GM12892 (cell line): ENCODE measurements around the gene TNS4.

ENCODE experiments used
- POLR2A ChIP-seq: IDR thresholded peaks from 2 replicates; pipeline ENCODE4 v1.6.1; 2011; ENCODE audit warnings: low read depth, low read length, control low read depth
- POLR2AphosphoS5 ChIP-seq: IDR thresholded peaks from 2 replicates; pipeline ENCODE4 v1.6.1; 2011; ENCODE audit warnings: low read depth, low read length, control low read depth
- TAF1 ChIP-seq: IDR thresholded peaks from 2 replicates; pipeline ENCODE4 v1.6.1; 2011; ENCODE audit warnings: low read depth, mild to moderate bottlenecking, control low read depth, low read length, borderline replicate concordance

DNA sequence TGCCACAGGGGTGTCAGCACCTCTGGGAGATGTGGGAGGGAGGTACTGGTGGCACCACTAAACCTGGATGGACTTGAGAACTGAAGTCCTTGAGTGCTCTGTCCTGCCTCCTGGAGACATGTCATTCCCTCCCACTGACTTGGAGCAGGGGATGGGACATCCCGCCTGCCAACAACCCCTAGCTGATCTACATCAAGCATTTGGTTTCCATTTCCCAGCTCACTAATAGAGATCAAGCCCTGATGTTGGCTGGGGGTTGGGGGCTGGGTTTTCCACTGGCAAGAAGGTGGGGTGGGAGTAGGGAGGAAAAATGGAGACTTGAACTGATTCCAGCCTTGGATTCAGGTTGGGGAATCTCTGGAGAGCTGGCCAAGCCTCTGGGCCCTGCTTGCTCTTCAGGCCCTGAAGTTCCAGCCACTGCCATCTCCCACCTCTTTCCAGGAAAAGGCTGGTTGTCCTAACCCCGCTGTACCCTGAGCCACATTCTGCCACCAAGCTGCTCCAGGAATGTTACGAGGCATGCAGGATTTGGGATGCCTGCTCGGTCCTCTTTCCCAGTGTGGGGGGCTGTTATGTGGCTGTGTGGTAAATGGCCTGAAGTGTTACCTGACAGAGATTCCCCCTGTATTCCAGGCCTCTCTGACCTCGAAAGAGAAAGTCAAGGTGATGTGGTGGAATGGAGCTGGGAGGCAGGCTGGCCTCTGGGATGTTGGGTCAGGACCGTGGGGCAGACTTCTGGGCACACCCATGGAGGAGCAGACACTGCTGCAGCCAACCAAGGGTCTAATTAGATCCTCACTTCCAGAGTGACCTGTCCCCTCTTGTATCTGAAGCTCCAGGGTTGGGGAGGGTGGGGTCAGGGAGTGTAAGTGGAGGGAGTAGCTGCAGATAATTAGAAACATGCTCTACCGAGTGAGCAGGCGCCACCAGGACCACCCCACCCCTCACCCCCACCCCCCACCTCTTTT is 41.5 kb downstream of the TNS4 start:
- TF ChIP-seq POLR2A (no peak), POLR2AphosphoS5 (no peak), TAF1 (no peak)
